Keratinocyte (primary cell): ENCODE data around the gene HTT-AS. TPM values are rescaled to one million over a fixed set of nuclear protein-coding genes. Genes with fewer than 3 reads are reported as not detected.

Experiments
- DNase-seq: peaks from one replicate; pipeline ENCODE4 v3.0.0-alpha.2; 2011; ENCODE audit warnings: low read depth, missing footprints, low spot score
- FAIRE-seq: peaks from 2 replicates; lab custom pipeline; 2011; peaks lifted over from hg19 to GRCh38; lab: Jason Lieb, UNC
- H2AFZ ChIP-seq: 2 replicates; pipeline ENCODE4 v1.6.0; 2012; ENCODE audit warnings: low read length, control low read depth, inconsistent platforms; ENCODE audit not compliant: control insufficient read depth
- H3K27ac ChIP-seq: 2 replicates; pipeline ENCODE4 v1.5.1; 2011; ENCODE audit warnings: low read length; ENCODE audit not compliant: control insufficient read depth, insufficient read depth
- H3K27me3 ChIP-seq: 3 replicates; pipeline ENCODE4 v1.6.0; 2011; ENCODE audit warnings: low read length; ENCODE audit not compliant: control insufficient read depth, insufficient read depth; ENCODE audit errors: extremely low read depth
- H3K36me3 ChIP-seq, 2 experiments: 2 replicates in 1 of 2; 3 replicates in 1 of 2; pipeline ENCODE4 v1.5.1; 2011; ENCODE audit warnings: low read length in 2 of 2, mild to moderate bottlenecking in 1 of 2; ENCODE audit not compliant: control insufficient read depth in 2 of 2, insufficient read depth in 2 of 2; ENCODE audit errors: extremely low read depth in 1 of 2
- H3K4me1 ChIP-seq: 3 replicates; pipeline ENCODE4 v1.5.1; 2011; ENCODE audit warnings: low read length; ENCODE audit not compliant: control insufficient read depth, insufficient read depth; ENCODE audit errors: extremely low read depth
- H3K4me2 ChIP-seq: 3 replicates; pipeline ENCODE4 v1.6.0; 2011; ENCODE audit warnings: low read depth, low read length; ENCODE audit not compliant: control insufficient read depth, insufficient read depth; ENCODE audit errors: extremely low read depth
- H3K4me3 ChIP-seq, 3 experiments: fragments of 200-600 bp in 1 of 3; sonication (generic) in 1 of 3; 2 replicates in 2 of 3; 3 replicates in 1 of 3; pipeline ENCODE4 v1.5.1; 2011 to 2016; ENCODE audit warnings: low read length in 3 of 3, mild to moderate bottlenecking in 3 of 3, control low read depth in 2 of 3, inconsistent platforms in 1 of 3, low read depth in 1 of 3, mixed read lengths in 1 of 3, mixed run types in 1 of 3, moderate library complexity in 1 of 3; ENCODE audit not compliant: control insufficient read depth in 2 of 3, insufficient read depth in 2 of 3; ENCODE audit errors: extremely low read depth in 1 of 3
- H3K79me2 ChIP-seq: 2 replicates; pipeline ENCODE4 v1.6.0; 2012; ENCODE audit warnings: low read length; ENCODE audit not compliant: control insufficient read depth, insufficient read depth
- H3K9ac ChIP-seq: 3 replicates; pipeline ENCODE4 v1.6.0; 2011; ENCODE audit warnings: low read length; ENCODE audit not compliant: control insufficient read depth, insufficient read depth; ENCODE audit errors: extremely low read depth
- H3K9me1 ChIP-seq: 3 replicates; pipeline ENCODE4 v1.6.0; 2011; ENCODE audit warnings: low read length; ENCODE audit not compliant: control insufficient read depth, insufficient read depth; ENCODE audit errors: extremely low read depth
- H3K9me3 ChIP-seq: 2 replicates; pipeline ENCODE4 v1.5.1; 2012; ENCODE audit warnings: low read depth, low read length; ENCODE audit not compliant: control insufficient read depth
- H4K20me1 ChIP-seq: 3 replicates; pipeline ENCODE4 v1.6.0; 2011; ENCODE audit warnings: low read length; ENCODE audit not compliant: control insufficient read depth, insufficient read depth; ENCODE audit errors: extremely low read depth
- CTCF ChIP-seq, 3 experiments: IDR thresholded peaks in 1 of 3; conservative IDR thresholded peaks in 1 of 3; optimal IDR thresholded peaks in 1 of 3; 2 replicates in 2 of 3; 3 replicates in 1 of 3; pipeline versions ENCODE3 to v1.5.1; 2011; ENCODE audit warnings: low read length in 3 of 3, mild to moderate bottlenecking in 3 of 3, moderate library complexity in 2 of 3, control low read depth in 1 of 3, inconsistent platforms in 1 of 3; ENCODE audit not compliant: insufficient read depth in 2 of 3; ENCODE audit errors: extremely low read depth in 1 of 3
- EZH2 ChIP-seq: IDR thresholded peaks from one replicate; pipeline ENCODE4 v1.6.1; 2012; ENCODE audit warnings: inconsistent platforms, mild to moderate bottlenecking, low read length, moderate library complexity
- dilution Hi-C: fragments of 300-500 bp; cut with MboI; formaldehyde crosslinking; loops from one replicate; pipeline ENCODE4 v1.7.0; 2020; ENCODE audit warnings: low sequenced_read_pairs; ENCODE audit not compliant: extremely low pct_ligation_motif_present
- polyA plus RNA-seq, 5 experiments: library from polyadenylated mRNA; depleted of rRNA in 3 of 5; stranded (reverse) in 3 of 5; stranded (forward) in 1 of 5; unstranded in 1 of 5; fragments of >200 nt; gene quantifications; 1 replicate in 1 of 5; 2 replicates in 3 of 5; 3 replicates in 1 of 5; pipeline versions ENCODE4 v1.2.1 to v1.2.3, GENCODE V29; 2011 to 2012; ENCODE audit warnings: missing spikeins in 2 of 5, low read depth in 1 of 5, low replicate concordance in 1 of 5

Gene HTT-AS
- polyA plus RNA-seq, 1 donor (not counting 4 experiments of a cell fraction or from before 2014, with no cell fraction given) = not detected

DNA sequence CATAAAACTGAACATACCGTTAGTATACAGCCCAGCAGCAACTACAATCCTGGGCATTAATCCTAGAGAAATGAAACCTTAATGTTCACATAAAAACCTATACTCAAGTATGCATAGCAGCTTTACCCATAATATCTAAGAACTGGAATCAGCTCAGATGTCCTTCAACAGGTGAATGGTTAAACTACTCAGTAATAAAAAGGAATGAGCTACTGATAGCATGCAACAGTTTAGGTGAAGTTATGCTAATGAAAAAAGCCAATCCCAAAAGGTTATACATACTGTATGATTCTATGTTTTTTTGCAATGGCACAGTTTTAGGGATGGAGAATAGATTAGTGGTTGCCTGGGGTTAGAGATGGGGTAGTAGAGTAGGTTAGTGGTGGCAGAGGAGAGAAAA lies 9.4 kb upstream of the HTT-AS start:
- Histone ChIP-seq H3K4me2 (no peak overlapping the region), H3K9ac (no peak overlapping the region), H3K4me3 (no peak overlapping the region), H3K27ac (no peak overlapping the region), H3K9me3 (no peaks in the 10 kb centered on the region), H2AFZ (no peak overlapping the region), H3K9me1 (no peaks in the 10 kb centered on the region), H3K79me2 (peaks cover 59% of the 10 kb centered on the region), H3K4me1 (peaks cover 4% of the 10 kb centered on the region), H3K36me3 (peaks cover 3% of the 10 kb centered on the region in 2 experiments), H4K20me1 (no peaks in the 10 kb centered on the region), H3K27me3 (no peaks in the 10 kb centered on the region)
- no peak for FAIRE-seq
- TF ChIP-seq EZH2 = no peak
- TF ChIP-seq CTCF (optimal IDR thresholded peaks at IDR 0.05 in 1 of 3, IDR thresholded peaks at IDR 0.05 in 1 of 3, conservative IDR thresholded peaks at IDR 0.05 in 1 of 3; ENCODE audit: extremely low read depth in 1 of 3, insufficient read depth in 2 of 3, low read length in 3 of 3) = no peak
- no peak for DNase-seq
- dilution Hi-C loops = no loop called here

GRCh38 chr4:3082925-3083515 lies 8.7 kb upstream of the HTT-AS start:
- Histone ChIP-seq H3K79me2 (peaks cover 64% of the 10 kb centered on the region), H3K36me3 (peaks cover 3% of the 10 kb centered on the region in 2 experiments), H3K9me3 (no peaks in the 10 kb centered on the region), H3K27ac (no peak overlapping the region), H3K27me3 (no peaks in the 10 kb centered on the region), H2AFZ (no peak overlapping the region), H3K9ac (no peak overlapping the region), H4K20me1 (no peaks in the 10 kb centered on the region), H3K4me2 (no peak overlapping the region), H3K4me3 (no peak overlapping the region), H3K9me1 (no peaks in the 10 kb centered on the region), H3K4me1 (peaks cover 4% of the 10 kb centered on the region)
- no peak for DNase-seq
- dilution Hi-C loops = no loop called here
- no peak for FAIRE-seq
- TF ChIP-seq EZH2 (no peak), CTCF (optimal IDR thresholded peaks at IDR 0.05 in 1 of 3, IDR thresholded peaks at IDR 0.05 in 1 of 3, conservative IDR thresholded peaks at IDR 0.05 in 1 of 3; ENCODE audit: extremely low read depth in 1 of 3, insufficient read depth in 2 of 3, low read length in 3 of 3) (no peak)
